22Rv1 (cell line): Measurements from ENCODE around the gene VWA5A.

Experiments
- ZFX ChIP-seq: fragments of 450-650 bp; IDR thresholded peaks from 2 replicates; pipeline ENCODE4 v1.6.1; 2017; ENCODE audit warnings: antibody characterized with exemption, borderline replicate concordance
- TF ChIP-seq, protein P1 (sequence below): fragments of 450-650 bp; IDR thresholded peaks from 2 replicates; pipeline ENCODE4 v1.5.1; 2017; ENCODE audit warnings: mild to moderate bottlenecking

DNA sequence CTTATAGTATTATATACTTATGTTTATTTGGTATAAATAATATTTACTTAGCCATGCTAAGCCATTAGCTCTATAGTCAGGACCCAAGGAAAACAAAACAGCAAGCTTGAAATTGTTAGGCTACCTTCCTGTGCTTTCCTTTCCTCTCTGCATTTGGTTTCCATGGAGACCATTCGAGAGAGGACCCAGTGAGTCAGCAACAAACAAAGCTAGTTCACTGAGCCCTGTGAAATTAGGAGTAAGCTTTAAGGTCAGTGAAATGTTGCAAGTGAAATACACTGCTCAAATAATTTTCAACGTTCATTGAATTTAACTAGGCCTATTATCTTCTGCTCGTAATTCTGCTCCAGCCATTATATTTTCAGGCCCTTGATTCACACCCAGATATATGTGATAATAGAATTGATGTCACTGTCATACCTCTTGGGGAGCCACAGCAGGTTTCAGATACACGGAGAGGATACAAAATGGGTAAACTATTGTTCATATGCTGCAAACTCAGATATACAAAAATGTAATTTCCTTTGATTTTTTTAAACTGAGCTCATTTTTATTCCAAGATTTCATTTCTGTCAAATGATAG, 58.8 kb downstream of the VWA5A start:
- TF ChIP-seq, protein P1, sequence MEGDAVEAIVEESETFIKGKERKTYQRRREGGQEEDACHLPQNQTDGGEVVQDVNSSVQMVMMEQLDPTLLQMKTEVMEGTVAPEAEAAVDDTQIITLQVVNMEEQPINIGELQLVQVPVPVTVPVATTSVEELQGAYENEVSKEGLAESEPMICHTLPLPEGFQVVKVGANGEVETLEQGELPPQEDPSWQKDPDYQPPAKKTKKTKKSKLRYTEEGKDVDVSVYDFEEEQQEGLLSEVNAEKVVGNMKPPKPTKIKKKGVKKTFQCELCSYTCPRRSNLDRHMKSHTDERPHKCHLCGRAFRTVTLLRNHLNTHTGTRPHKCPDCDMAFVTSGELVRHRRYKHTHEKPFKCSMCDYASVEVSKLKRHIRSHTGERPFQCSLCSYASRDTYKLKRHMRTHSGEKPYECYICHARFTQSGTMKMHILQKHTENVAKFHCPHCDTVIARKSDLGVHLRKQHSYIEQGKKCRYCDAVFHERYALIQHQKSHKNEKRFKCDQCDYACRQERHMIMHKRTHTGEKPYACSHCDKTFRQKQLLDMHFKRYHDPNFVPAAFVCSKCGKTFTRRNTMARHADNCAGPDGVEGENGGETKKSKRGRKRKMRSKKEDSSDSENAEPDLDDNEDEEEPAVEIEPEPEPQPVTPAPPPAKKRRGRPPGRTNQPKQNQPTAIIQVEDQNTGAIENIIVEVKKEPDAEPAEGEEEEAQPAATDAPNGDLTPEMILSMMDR: no peak
- no peak for TF ChIP-seq ZFX
